ENCODE data around the gene DCX. TPM values are rescaled to one million over a fixed set of nuclear protein-coding genes. Genes with fewer than 3 reads are reported as not detected.

DCX gene
- total and polyA plus RNA-seq, 2 experiments from 2014 or later = 0.34 to 1.2 TPM

- no peaks in the 10 kb centered on the region for H3K4me1 ChIP-seq (ENCODE audit: insufficient read depth)
- 66% methylated on average over 2 of the region's 2 CpGs for WGBS (ENCODE audit: low lambda C conversion rate, missing lambda C conversion rate)
- no peak for DNase-seq (ENCODE audit: low spot score)
- H3K9me3 ChIP-seq (ENCODE audit: low read depth) = no peaks in the 10 kb centered on the region
- no peaks in the 10 kb centered on the region for H3K36me3 ChIP-seq (replicated peaks; ENCODE audit: insufficient read depth, low read depth)
- H3K9me2 ChIP-seq (replicated peaks; ENCODE audit: insufficient read depth) = no peaks in the 10 kb centered on the region
- H2AFZ ChIP-seq = no peak overlapping the region
- H3K4me3 ChIP-seq = no peak overlapping the region
- H3K27me3 ChIP-seq = no peaks in the 10 kb centered on the region
- H4K20me1 ChIP-seq (ENCODE audit: insufficient read depth, poor library complexity, severe bottlenecking) = no peaks in the 10 kb centered on the region
- H3K79me2 ChIP-seq = no peaks in the 10 kb centered on the region
- no peak for TF ChIP-seq EZH2 (IDR thresholded peaks at IDR 0.05; ENCODE audit: borderline replicate concordance)
- no peak for TF ChIP-seq CTCF (IDR thresholded peaks at IDR 0.05; ENCODE audit: poor library complexity)
- TF ChIP-seq EZH2phosphoT487 (IDR thresholded peaks at IDR 0.05; ENCODE audit: low read depth, severe bottlenecking, unreplicated experiment) = no peak
- H3K27ac ChIP-seq = no peak overlapping the region
- H3K4me2 ChIP-seq = no peak overlapping the region
These were observed 74.8 kb downstream of the DCX start for GRCh38 chrX:111337067-111337637.

- DNase-seq (ENCODE audit: low spot score) = no peak
- no peaks in the 10 kb centered on the region for H3K27me3 ChIP-seq
- no peaks in the 10 kb centered on the region for H3K9me3 ChIP-seq (ENCODE audit: low read depth)
- H3K27ac ChIP-seq = no peak overlapping the region
- H3K4me1 ChIP-seq (ENCODE audit: insufficient read depth) = no peaks in the 10 kb centered on the region
- H3K4me2 ChIP-seq = no peak overlapping the region
- no peaks in the 10 kb centered on the region for H3K9me2 ChIP-seq (replicated peaks; ENCODE audit: insufficient read depth)
- H3K4me3 ChIP-seq = no peak overlapping the region
- no peaks in the 10 kb centered on the region for H3K79me2 ChIP-seq
- WGBS (ENCODE audit: low lambda C conversion rate, missing lambda C conversion rate) = 67% methylated on average over 1 of the region's 1 CpG
- no peak overlapping the region for H2AFZ ChIP-seq
- TF ChIP-seq EZH2 (IDR thresholded peaks at IDR 0.05; ENCODE audit: borderline replicate concordance) (no peak), EZH2phosphoT487 (IDR thresholded peaks at IDR 0.05; ENCODE audit: low read depth, severe bottlenecking, unreplicated experiment) (no peak), CTCF (IDR thresholded peaks at IDR 0.05; ENCODE audit: poor library complexity) (no peak)
- no peaks in the 10 kb centered on the region for H4K20me1 ChIP-seq (ENCODE audit: insufficient read depth, poor library complexity, severe bottlenecking)
- H3K36me3 ChIP-seq (replicated peaks; ENCODE audit: insufficient read depth, low read depth) = no peaks in the 10 kb centered on the region
These were observed 75.9 kb downstream of the DCX start for GRCh38 chrX:111336141-111336540.

GRCh38 chrX:111329370-111329769 is 82.6 kb downstream of the DCX start:
- H2AFZ ChIP-seq = no peak overlapping the region
- no peaks in the 10 kb centered on the region for H3K4me1 ChIP-seq (ENCODE audit: insufficient read depth)
- H3K9me3 ChIP-seq (ENCODE audit: low read depth) = no peaks in the 10 kb centered on the region
- no peak overlapping the region for H3K27ac ChIP-seq
- H3K27me3 ChIP-seq = no peaks in the 10 kb centered on the region
- no peak for DNase-seq (ENCODE audit: low spot score)
- H3K4me2 ChIP-seq = no peak overlapping the region
- no peak for TF ChIP-seq CTCF (IDR thresholded peaks at IDR 0.05; ENCODE audit: poor library complexity)
- no peak for TF ChIP-seq EZH2 (IDR thresholded peaks at IDR 0.05; ENCODE audit: borderline replicate concordance)
- no peak for TF ChIP-seq EZH2phosphoT487 (IDR thresholded peaks at IDR 0.05; ENCODE audit: low read depth, severe bottlenecking, unreplicated experiment)
- H3K4me3 ChIP-seq = no peak overlapping the region
- no peaks in the 10 kb centered on the region for H3K36me3 ChIP-seq (replicated peaks; ENCODE audit: insufficient read depth, low read depth)
- no peaks in the 10 kb centered on the region for H3K79me2 ChIP-seq
- H4K20me1 ChIP-seq (ENCODE audit: insufficient read depth, poor library complexity, severe bottlenecking) = no peaks in the 10 kb centered on the region
- no peaks in the 10 kb centered on the region for H3K9me2 ChIP-seq (replicated peaks; ENCODE audit: insufficient read depth)

- TF ChIP-seq EZH2 (IDR thresholded peaks at IDR 0.05; ENCODE audit: borderline replicate concordance) = no peak
- no peak for TF ChIP-seq EZH2phosphoT487 (IDR thresholded peaks at IDR 0.05; ENCODE audit: low read depth, severe bottlenecking, unreplicated experiment)
- no peak for TF ChIP-seq CTCF (IDR thresholded peaks at IDR 0.05; ENCODE audit: poor library complexity)
- Histone ChIP-seq H2AFZ (no peak overlapping the region), H3K9me3 (ENCODE audit: low read depth) (no peaks in the 10 kb centered on the region), H3K27me3 (no peaks in the 10 kb centered on the region), H3K36me3 (replicated peaks; ENCODE audit: insufficient read depth, low read depth) (no peaks in the 10 kb centered on the region), H3K79me2 (no peaks in the 10 kb centered on the region), H3K4me2 (no peak overlapping the region), H3K27ac (no peak overlapping the region), H4K20me1 (ENCODE audit: insufficient read depth, poor library complexity, severe bottlenecking) (no peaks in the 10 kb centered on the region), H3K4me1 (ENCODE audit: insufficient read depth) (no peaks in the 10 kb centered on the region), H3K4me3 (no peak overlapping the region), H3K9me2 (replicated peaks; ENCODE audit: insufficient read depth) (no peaks in the 10 kb centered on the region)
- no peak for DNase-seq (ENCODE audit: low spot score)
These were observed 83.1 kb downstream of the DCX start for GRCh38 chrX:111328858-111329257.

All from hepatocyte (in vitro differentiated cells).